Measurements from ENCODE around the gene LMAN2L. TPM values are rescaled to one million over a fixed set of nuclear protein-coding genes. Genes with fewer than 3 reads are reported as not detected.

LMAN2L gene
- total and polyA plus RNA-seq, 2 of the 8 experiments (the other 6 are each of a cell fraction or from before 2014, with no cell fraction given): 14.3 to 17.6 TPM

GRCh38 chr2:96730212-96730611, 9.7 kb downstream of the LMAN2L start:
- H3K9ac ChIP-seq (replicated peaks in 1 of 4; ENCODE audit: extremely low read depth in 1 of 4, low read depth in 3 of 4, low read length in 3 of 4): no peak overlapping the region
- no peak for DNase-seq (ENCODE audit: low read depth in 1 of 2, low spot score in 2 of 2)
- POLR2A ChIA-PET (ENCODE audit: partially characterized antibody): interaction anchor here (0.8 to 1.0 kb wide), 2 partner anchors 10 to 16 kb away, joined by 3 to 4 read pairs; no protein-coding TSS in a partner anchor
- H4K20me1 ChIP-seq (replicated peaks in 1 of 2; ENCODE audit: control insufficient read depth in 1 of 2, insufficient read depth in 2 of 2, low read length in 2 of 2): peaks cover 0 to 3% of the 10 kb centered on the region in 2 experiments
- H4K91ac ChIP-seq (replicated peaks; ENCODE audit: insufficient read length, low read length): no peak overlapping the region
- H2BK20ac ChIP-seq (ENCODE audit: low read length): no peak overlapping the region
- H2AK5ac ChIP-seq (ENCODE audit: low read depth, low read length): no peak overlapping the region
- H2BK15ac ChIP-seq (ENCODE audit: low read length): no peak overlapping the region
- H2AFZ ChIP-seq (ENCODE audit: low read length): no peak overlapping the region
- H3K56ac ChIP-seq (replicated peaks; ENCODE audit: insufficient read length, low read depth, low read length): no peak overlapping the region
- H3K4me3 ChIP-seq (ENCODE audit: extremely low read depth in 1 of 4, insufficient read depth in 2 of 4, low read depth in 3 of 4, low read length in 4 of 4): no peak overlapping the region
- no peak overlapping the region for H2BK5ac ChIP-seq (ENCODE audit: low read depth, low read length)
- H3K79me2 ChIP-seq (ENCODE audit: control insufficient read depth in 1 of 2, insufficient read depth in 2 of 2, low read length in 2 of 2): no peaks in the 10 kb centered on the region
- no peak for FAIRE-seq
- no peaks in the 10 kb centered on the region for H3K27me3 ChIP-seq (replicated peaks in 1 of 4; ENCODE audit: control insufficient read depth in 3 of 4, extremely low read depth in 1 of 4, insufficient read depth in 3 of 4, low read length in 3 of 4)
- CTCF ChIA-PET (ENCODE audit: partially characterized antibody): interaction anchor here (1.1 kb wide), 1 partner anchor 10 kb away, joined by 3 read pairs; no protein-coding TSS in a partner anchor
- H3K18ac ChIP-seq (ENCODE audit: extremely low read depth, low read length): no peak overlapping the region
- H3K9me3 ChIP-seq (ENCODE audit: insufficient read depth in 2 of 2, low read depth in 1 of 2, low read length in 1 of 2): no peaks in the 10 kb centered on the region
- no peak overlapping the region for H3K14ac ChIP-seq (ENCODE audit: insufficient read length)
- no peak overlapping the region for H4K5ac ChIP-seq (ENCODE audit: insufficient read length, low read depth, low read length)
- no peak overlapping the region for H3K23ac ChIP-seq (ENCODE audit: insufficient read length)
- no peak overlapping the region for H4K8ac ChIP-seq (ENCODE audit: extremely low read depth, insufficient read depth, low read length)
- no peaks in the 10 kb centered on the region for H3K4me1 ChIP-seq (replicated peaks in 1 of 4; ENCODE audit: control insufficient read depth in 3 of 4, insufficient read depth in 4 of 4, low read length in 3 of 4)
- peaks cover 12 to 66% (median 49%) of the 10 kb centered on the region in 4 experiments; a peak in 6 of 8 replicates for H3K36me3 ChIP-seq (ENCODE audit: control insufficient read depth in 2 of 4, insufficient read depth in 4 of 4, low read length in 3 of 4)
- no peaks in the 10 kb centered on the region for H3K79me1 ChIP-seq (ENCODE audit: low read depth, low read length)
- no peak overlapping the region for H3K4ac ChIP-seq (replicated peaks; ENCODE audit: insufficient read length, low read depth, low read length)
- H2BK120ac ChIP-seq (replicated peaks; ENCODE audit: low read depth, low read length): no peak overlapping the region
- H3K27ac ChIP-seq (ENCODE audit: low read depth, low read length): no peak overlapping the region
- no peak overlapping the region for H2BK12ac ChIP-seq (ENCODE audit: low read depth, low read length)
- WGBS, 2 experiments (ENCODE audit: extremely low coverage in 1 of 2, insufficient coverage in 1 of 2, insufficient read length in 1 of 2, insufficient replicate concordance in 2 of 2, low coverage in 1 of 2, low lambda C conversion rate in 2 of 2, missing lambda C conversion rate in 1 of 2): 97% methylated on average over 2 of the region's 2 CpGs; no CpG with 5 or more reads in 1 of the 2 experiments
- no peak overlapping the region for H3K4me2 ChIP-seq (ENCODE audit: insufficient read depth in 1 of 2, low read depth in 2 of 2, low read length in 2 of 2)
- H3K23me2 ChIP-seq (ENCODE audit: low read depth, low read length): no peaks in the 10 kb centered on the region
- no peak for TF ChIP-seq RFX5 (IDR thresholded peaks at IDR 0.05; ENCODE audit: borderline replicate concordance, low read depth, low read length)
- no peak for TF ChIP-seq KDM5A (IDR thresholded peaks at IDR 0.05; ENCODE audit: low read length)
- no peak for TF ChIP-seq RBBP5 (IDR thresholded peaks at IDR 0.05; ENCODE audit: borderline replicate concordance, low read depth, low read length)
- no peak for TF ChIP-seq JUND (IDR thresholded peaks at IDR 0.05; ENCODE audit: low read length)
- no peak for TF ChIP-seq RXRA (IDR thresholded peaks at IDR 0.05; ENCODE audit: insufficient read depth, low read depth, low read length)
- TF ChIP-seq CBX5 (IDR thresholded peaks at IDR 0.05; ENCODE audit: low read depth, low read length): no peak
- TF ChIP-seq POU5F1 (IDR thresholded peaks at IDR 0.05; ENCODE audit: low read depth, low read length): no peak
- TF ChIP-seq BCL11A (IDR thresholded peaks at IDR 0.05; ENCODE audit: low read depth in 2 of 2, low read length in 2 of 2): no peak
- no peak for TF ChIP-seq E2F6 (IDR thresholded peaks at IDR 0.05)
- no peak for TF ChIP-seq NANOG (IDR thresholded peaks at IDR 0.05; ENCODE audit: insufficient read depth, low read depth, low read length, poor library complexity, severe bottlenecking)
- TF ChIP-seq SRF (IDR thresholded peaks at IDR 0.05; ENCODE audit: low read depth, low read length): no peak
- TF ChIP-seq HDAC6 (IDR thresholded peaks at IDR 0.05; ENCODE audit: low read depth, low read length): no peak
- TF ChIP-seq SIX5 (IDR thresholded peaks at IDR 0.05; ENCODE audit: low read depth, low read length): no peak
- TF ChIP-seq SIRT6 (IDR thresholded peaks at IDR 0.05; ENCODE audit: low read length): no peak
- TF ChIP-seq ZNF274 (IDR thresholded peaks at IDR 0.05; ENCODE audit: borderline replicate concordance, extremely low read depth, low read length): no peak

Data from H1 (cell line).